HUES6 (cell line): Measurements from ENCODE around the gene SMIM41.

Experiments
- H3K27ac ChIP-seq: 2 replicates; pipeline ENCODE4 v1.7.0; 2013; ENCODE audit warnings: low read depth, mild to moderate bottlenecking, low read length, inconsistent platforms
- H3K27me3 ChIP-seq: 2 replicates; pipeline ENCODE4 v1.6.1; 2013; ENCODE audit warnings: low read length; ENCODE audit not compliant: control insufficient read depth, insufficient read depth
- H3K36me3 ChIP-seq: 2 replicates; pipeline ENCODE4 v1.6.1; 2013; ENCODE audit warnings: low read length; ENCODE audit not compliant: control insufficient read depth, insufficient read depth
- H3K4me1 ChIP-seq: 2 replicates; pipeline ENCODE4 v1.6.1; 2013; ENCODE audit warnings: low read length; ENCODE audit not compliant: control insufficient read depth, insufficient read depth
- H3K4me3 ChIP-seq: 2 replicates; pipeline ENCODE4 v1.5.1; 2013; ENCODE audit warnings: low read depth, low read length
- H3K9ac ChIP-seq: one replicate; pipeline ENCODE4 v1.6.1; 2013; ENCODE audit warnings: mild to moderate bottlenecking, low read length
- H3K9me3 ChIP-seq: 2 replicates; pipeline ENCODE4 v1.6.1; 2013; ENCODE audit warnings: low read depth, low read length; ENCODE audit not compliant: control insufficient read depth, insufficient read depth

SMIM41 gene

DNA sequence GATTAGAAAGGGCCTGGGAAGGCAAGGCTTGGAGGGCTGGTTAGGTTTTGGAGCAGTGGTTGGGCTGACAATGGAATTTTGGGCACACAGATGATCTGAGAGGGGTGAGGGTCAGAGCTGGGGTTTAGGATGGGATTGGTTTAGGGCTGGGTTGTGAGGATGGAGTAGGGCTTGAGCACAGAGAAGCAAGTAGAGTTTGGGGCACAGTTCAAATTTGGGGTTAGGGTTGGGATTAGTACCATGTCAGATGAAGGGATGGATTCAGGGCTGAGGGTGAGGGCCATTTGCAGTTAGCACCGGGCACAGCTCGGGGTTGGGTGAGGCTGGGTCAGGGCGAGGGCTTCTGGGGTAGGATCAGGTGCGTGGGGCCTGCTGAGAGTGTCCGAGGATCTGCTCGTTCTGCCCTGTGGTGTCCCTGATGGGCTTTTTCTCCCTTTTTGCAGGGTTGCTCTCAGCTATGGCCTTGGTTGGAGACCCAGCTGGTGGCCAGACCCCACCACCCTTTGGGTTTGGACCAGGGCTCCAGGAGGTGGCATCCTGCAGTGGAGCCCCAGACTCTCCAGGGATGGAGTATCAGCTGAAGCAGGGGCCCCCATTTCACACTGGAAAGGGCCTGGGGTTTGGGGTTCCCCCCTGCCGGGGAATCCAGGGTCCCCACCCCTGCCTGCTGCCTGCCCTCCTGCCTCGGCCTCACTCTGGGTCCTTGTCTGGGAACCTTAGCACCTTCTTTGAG is 66.8 kb downstream of the SMIM41 start:
- Histone ChIP-seq H3K9me3 (no peaks in the 10 kb centered on the region), H3K27me3 (no peaks in the 10 kb centered on the region), H3K4me3 (no peak overlapping the region), H3K27ac (peak overlapping the region; percentile 36; the same call in 1 of the 2 replicates), H3K9ac (peak overlapping the region; percentile 72), H3K4me1 (peaks cover 53% of the 10 kb centered on the region), H3K36me3 (no peaks in the 10 kb centered on the region)

DNA sequence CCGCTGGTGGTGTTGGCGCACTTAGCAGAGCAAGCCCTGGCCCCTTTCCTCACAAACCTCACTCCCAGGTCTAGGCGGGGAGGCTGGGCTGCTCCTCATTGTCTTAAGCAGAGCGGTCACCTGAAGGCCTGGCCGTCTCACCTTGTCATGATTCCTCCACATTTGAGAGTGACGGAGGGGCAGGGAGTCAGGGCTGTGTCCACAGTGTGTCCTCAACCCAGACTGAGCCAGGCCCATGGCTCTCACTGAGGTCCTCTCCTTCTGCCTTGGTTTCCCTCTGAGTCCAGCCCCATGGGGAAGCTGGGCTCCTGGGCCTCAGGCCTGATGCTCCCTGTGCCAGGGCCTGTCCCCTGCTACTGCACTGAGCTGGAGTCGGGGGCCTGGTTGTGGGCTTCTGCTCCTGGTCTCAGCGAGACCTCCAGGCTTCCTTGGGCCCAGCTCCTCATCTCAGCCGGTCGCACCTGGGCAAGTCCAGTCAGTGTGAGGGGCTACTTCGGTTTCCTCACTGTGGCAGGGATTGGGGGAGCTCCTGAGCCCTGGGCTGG is 67.4 kb downstream of the SMIM41 start:
- peak overlapping the region; percentile 34; the same call in 1 of the 2 replicates for H3K27ac ChIP-seq

DNA sequence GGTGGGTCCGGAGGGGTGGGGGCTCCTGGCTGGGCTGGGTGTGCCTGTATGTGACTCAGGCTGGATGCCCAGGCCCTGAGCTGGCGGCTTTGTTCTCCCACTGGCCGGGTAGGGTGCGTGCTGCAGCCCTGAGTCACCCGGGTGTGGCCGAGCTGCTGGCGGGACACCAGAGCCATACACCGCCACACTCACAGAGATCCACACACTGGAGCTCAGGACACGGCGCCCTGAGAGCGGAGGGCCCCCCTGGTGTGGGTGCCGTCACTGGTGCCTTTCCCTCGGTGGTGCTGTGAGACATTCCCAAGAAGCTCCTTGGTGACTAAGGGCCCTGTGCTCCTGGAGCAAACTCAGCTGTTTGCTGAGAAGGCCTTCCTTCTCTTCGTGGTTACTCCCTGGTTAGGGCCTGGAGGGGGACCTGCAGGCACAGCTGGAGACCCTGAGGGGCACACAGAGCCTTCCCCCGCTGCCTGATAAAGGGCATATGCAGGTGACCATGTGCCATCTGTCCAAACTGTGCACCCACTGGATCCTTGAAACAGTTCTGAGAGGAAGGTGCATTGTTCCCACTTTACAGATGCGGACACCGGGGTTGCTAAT is 68.0 kb downstream of the SMIM41 start:
- H3K4me3 ChIP-seq = no peak overlapping the region
- H3K27ac ChIP-seq = peak overlapping the region; percentile 97; the same call in 1 of the 2 replicates
- H3K9ac ChIP-seq = peak overlapping the region; percentile 91
- no peaks in the 10 kb centered on the region for H3K9me3 ChIP-seq
- no peaks in the 10 kb centered on the region for H3K27me3 ChIP-seq
- H3K4me1 ChIP-seq = peaks cover 53% of the 10 kb centered on the region
- H3K36me3 ChIP-seq = no peaks in the 10 kb centered on the region

More for the DNA sequence above, 67.4 kb downstream of the SMIM41 start:
- no peak overlapping the region for H3K4me3 ChIP-seq
- H3K9ac ChIP-seq = peak overlapping the region; percentile 72
- H3K27me3 ChIP-seq = no peaks in the 10 kb centered on the region
- no peaks in the 10 kb centered on the region for H3K9me3 ChIP-seq
- H3K36me3 ChIP-seq = no peaks in the 10 kb centered on the region
- peaks cover 53% of the 10 kb centered on the region for H3K4me1 ChIP-seq

DNA sequence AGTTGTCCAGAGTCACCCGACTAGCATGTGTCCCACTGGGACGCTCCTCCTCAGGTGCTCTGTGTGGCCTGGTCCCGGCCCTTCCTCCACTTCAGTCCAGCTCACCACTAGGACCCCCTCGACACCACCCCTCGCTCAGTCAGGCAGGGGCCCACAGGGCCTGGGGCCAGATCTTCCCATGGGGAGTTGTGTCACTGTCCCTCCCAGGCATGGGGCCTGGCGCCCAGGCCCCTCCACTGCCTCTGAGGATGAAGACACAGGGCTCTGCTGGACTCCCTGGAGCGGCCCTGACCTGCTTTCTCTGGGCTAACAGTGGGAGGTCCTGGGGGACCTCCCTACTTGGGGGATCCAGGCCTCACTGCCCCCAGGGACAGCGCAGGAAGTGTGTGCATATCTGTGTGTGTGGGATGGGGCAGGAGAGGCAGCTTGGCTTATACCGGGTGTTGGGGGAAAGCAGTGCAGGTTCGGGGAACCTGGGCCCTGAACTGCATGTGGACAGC is 68.5 kb downstream of the SMIM41 start:
- H3K9me3 ChIP-seq = no peaks in the 10 kb centered on the region
- H3K4me3 ChIP-seq = no peak overlapping the region
- peaks cover 53% of the 10 kb centered on the region for H3K4me1 ChIP-seq
- H3K9ac ChIP-seq = peak overlapping the region; percentile 91
- peak overlapping the region; percentile 97 for H3K27ac ChIP-seq
- no peaks in the 10 kb centered on the region for H3K36me3 ChIP-seq
- H3K27me3 ChIP-seq = no peaks in the 10 kb centered on the region

DNA sequence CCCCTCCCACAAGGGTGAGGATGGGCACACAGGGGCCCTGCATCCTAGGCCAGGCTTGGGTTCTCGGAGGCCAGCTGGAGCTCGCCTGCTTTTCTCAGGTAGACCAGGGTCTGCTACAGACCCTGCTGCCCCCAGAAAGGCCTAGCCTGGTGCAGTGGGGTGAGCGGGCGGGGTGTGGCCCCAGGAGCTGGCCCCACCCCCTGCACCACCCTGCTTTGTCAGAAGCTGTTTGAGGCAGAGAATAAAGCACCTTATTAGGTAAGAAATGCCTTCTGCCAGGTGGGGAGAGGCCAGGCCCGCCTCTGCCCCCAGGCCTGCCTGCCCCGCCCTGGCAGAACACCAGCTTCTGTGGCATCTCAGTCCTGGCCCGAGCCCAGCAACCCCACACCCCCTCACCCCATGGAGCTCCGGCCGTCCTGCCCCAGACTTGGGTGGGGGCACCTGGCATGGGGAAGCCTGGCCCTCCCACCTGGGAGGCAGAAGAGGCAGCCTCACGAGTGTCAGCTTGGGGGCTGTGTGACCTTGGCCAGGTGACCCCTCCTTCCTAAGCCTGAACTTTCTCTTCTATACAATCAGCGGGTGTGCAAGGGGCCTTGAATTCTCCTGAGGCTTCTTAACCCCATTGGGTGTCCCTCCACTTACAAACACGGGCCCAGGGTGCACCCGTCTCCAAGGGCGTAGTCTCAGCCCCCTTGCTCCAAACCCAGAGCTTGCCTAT is 69.1 kb downstream of the SMIM41 start:
- Histone ChIP-seq H3K27me3 (no peaks in the 10 kb centered on the region), H3K9ac (peak overlapping the region; percentile 91), H3K9me3 (no peaks in the 10 kb centered on the region), H3K4me3 (no peak overlapping the region), H3K4me1 (peaks cover 52% of the 10 kb centered on the region), H3K27ac (peak overlapping the region; percentile 97), H3K36me3 (no peaks in the 10 kb centered on the region)

DNA sequence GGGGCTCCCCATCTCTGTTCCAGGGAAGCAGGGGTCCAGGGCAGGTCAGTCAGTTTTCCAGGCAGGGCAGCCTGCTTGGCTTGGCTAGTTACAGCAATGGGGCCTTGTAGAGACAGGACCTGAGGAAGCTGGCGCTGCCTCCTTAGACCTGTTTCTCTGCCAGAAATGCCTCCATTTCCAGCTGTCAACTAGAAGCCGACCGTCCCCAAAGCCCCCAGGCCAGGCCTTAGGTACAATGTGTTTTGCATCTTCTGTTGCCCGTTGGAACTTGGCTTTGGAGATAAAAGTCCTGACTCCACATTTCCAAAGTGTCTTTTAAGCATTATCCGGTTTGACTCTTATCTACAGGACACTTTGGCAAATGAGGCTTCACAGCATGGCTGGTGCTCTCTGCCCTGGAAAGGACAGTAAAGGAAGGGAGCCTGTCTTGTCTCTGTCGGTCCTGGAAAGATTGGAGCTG is 69.7 kb downstream of the SMIM41 start:
- H3K36me3 ChIP-seq = no peaks in the 10 kb centered on the region
- H3K4me1 ChIP-seq = peaks cover 46% of the 10 kb centered on the region
- no peaks in the 10 kb centered on the region for H3K9me3 ChIP-seq
- no peaks in the 10 kb centered on the region for H3K27me3 ChIP-seq
- H3K27ac ChIP-seq = peak overlapping the region; percentile 97
- peak overlapping the region; percentile 88 for H3K9ac ChIP-seq
- H3K4me3 ChIP-seq = no peak overlapping the region

DNA sequence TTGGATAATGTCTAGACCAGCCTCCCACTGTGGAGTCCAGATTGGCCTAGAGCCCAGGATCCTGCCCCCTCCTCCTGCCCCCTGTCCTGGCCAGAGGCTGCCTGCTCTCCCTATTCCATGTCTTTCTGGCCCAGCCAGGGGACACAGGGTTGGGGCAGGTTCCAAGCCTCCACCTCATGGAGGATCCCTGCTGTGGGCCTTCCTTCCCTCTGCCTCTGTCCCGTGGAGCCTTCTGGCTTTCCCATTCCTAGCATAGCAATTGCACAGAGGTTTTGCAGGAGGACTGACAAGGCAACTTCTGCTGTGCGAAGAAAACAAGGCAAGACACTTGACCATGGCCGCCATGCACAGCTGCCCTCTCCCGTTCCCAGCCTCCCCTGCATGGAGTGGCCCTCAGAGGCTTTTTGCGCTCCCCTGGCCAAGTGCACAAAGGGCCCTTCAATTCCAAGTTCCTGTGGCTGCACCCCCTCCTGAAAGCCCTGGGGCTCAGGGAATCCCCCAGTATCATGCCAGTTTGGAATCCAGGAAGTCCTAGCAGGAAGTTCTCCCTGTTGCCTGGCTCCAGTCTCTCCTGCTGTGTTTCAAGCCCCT is 70.2 kb downstream of the SMIM41 start:
- no peaks in the 10 kb centered on the region for H3K36me3 ChIP-seq
- H3K4me3 ChIP-seq = no peak overlapping the region
- peak overlapping the region; percentile 88 for H3K9ac ChIP-seq
- H3K9me3 ChIP-seq = no peaks in the 10 kb centered on the region
- H3K4me1 ChIP-seq = peaks cover 46% of the 10 kb centered on the region
- peak overlapping the region; percentile 97; the same call in 1 of the 2 replicates for H3K27ac ChIP-seq
- no peaks in the 10 kb centered on the region for H3K27me3 ChIP-seq

DNA sequence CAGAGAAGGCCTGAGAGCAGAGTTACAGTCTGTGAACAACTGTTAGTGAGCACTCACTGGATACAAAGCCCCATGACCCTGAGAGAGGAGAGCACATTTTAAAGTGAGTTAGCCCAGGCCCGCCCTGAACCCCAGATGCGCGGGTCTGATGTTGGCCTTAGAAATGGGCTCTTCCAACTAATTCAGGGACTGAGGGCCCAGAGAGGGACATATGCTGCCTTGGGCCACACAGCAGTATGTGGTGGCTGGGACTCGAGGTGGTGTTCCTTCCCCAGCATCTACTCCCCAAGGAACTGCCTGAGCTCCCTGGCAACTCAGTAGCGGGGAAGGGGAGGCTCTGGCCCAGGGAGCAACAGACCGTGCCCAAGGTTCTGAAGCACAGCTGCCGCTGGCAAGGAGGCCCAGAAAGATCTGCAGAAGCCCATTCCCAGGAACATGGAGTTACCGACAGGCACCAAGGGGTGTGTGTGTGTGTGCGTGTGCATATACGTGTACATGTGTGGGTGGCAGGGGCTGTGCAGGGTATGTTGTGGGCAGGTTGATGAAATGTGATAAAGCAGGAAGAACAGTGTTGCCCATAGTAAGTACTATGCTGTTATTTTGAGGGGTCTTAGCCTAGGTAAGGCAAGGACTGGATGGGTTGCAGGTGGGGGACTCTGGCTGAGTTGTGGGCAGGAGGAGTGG is 71.8 kb downstream of the SMIM41 start:
- Histone ChIP-seq H3K9me3 (no peaks in the 10 kb centered on the region), H3K27ac (no peak overlapping the region), H3K4me1 (peaks cover 37% of the 10 kb centered on the region), H3K27me3 (no peaks in the 10 kb centered on the region), H3K4me3 (no peak overlapping the region), H3K36me3 (no peaks in the 10 kb centered on the region), H3K9ac (no peak overlapping the region)

DNA sequence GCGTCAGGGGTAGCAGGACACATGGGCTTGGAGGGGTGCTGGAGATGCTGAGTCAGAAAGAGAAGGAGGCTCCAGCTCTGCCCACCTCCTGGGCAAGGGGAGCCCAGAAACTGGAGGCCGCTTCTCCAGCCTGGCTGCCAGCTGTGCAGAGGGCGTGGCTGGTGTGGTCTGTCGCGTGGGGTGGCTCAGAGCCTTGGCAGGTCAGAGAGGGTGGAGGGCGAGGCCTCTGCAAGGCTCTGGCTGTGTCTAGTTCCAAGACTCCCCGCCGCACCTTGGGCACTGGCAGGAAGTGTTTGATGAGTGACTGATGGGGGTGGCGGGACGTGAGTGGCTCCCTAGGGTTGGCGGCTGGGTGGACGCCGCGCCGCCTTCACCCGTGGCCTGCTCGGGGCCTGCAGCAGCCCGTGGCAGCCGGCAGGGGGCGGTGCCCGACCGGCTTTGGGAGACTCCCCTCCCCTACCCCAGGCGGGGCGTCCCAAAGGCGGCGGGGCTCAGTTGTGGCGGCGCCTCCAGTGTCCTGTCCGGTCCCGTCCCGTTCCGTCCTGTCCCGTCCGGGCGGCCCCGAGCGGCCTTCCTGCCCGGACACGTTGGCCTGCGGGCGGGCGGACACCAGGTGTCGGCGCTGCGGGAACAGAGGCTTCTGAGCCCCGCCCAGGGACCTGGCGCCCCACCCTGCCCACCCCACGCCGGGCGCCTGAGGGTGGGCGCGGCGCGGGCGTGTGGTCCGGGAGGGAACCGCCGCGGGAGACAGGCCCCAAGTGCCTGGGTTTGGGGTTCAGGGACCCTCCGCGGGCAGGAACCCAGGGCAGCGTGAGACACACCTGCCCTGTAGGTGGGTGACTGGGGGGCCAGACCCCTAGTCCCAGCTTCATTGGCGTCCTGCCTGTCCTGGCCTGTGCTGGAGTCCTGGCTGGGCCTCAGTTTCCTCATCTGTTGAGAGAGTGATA is 72.6 kb downstream of the SMIM41 start:
- H3K36me3 ChIP-seq = no peaks in the 10 kb centered on the region
- peaks cover 33% of the 10 kb centered on the region for H3K4me1 ChIP-seq
- peak overlapping the region; percentile 44 for H3K4me3 ChIP-seq
- H3K9me3 ChIP-seq = no peaks in the 10 kb centered on the region
- H3K27me3 ChIP-seq = no peaks in the 10 kb centered on the region
- no peak overlapping the region for H3K27ac ChIP-seq
- H3K9ac ChIP-seq = no peak overlapping the region
